Measurements from ENCODE around the gene MAN1A2. TPM values are rescaled to one million over a fixed set of nuclear protein-coding genes. Genes with fewer than 3 reads are reported as not detected.

MAN1A2 gene
- total RNA-seq, 1 donor from 2014 or later, result 31.8 TPM

GRCh38 chr1:117362986-117363385 is 4.3 kb upstream of the MAN1A2 start:
- H3K27me3 Mint-ChIP-seq (ENCODE audit: unreplicated experiment), result peaks cover 11% of the 10 kb centered on the region
- DNase-seq, result no peak
- H3K4me3 Mint-ChIP-seq (ENCODE audit: unreplicated experiment), result no peak overlapping the region
- peaks cover 9% of the 10 kb centered on the region for H3K9me3 Mint-ChIP-seq (ENCODE audit: unreplicated experiment)
- H3K27ac Mint-ChIP-seq (ENCODE audit: unreplicated experiment), result no peak overlapping the region
- no peak for TF ChIP-seq CTCF (IDR thresholded peaks at IDR 0.05; ENCODE audit: partially characterized antibody, unreplicated experiment)
- H3K36me3 Mint-ChIP-seq (ENCODE audit: unreplicated experiment), result peaks cover 5% of the 10 kb centered on the region
- peaks cover 9% of the 10 kb centered on the region for H3K4me1 Mint-ChIP-seq (ENCODE audit: low read depth, unreplicated experiment)

GRCh38 chr1:117363571-117364048 is 3.6 kb upstream of the MAN1A2 start:
- no peak overlapping the region for H3K4me3 Mint-ChIP-seq (ENCODE audit: unreplicated experiment)
- DNase-seq, result no peak
- H3K9me3 Mint-ChIP-seq (ENCODE audit: unreplicated experiment), result peaks cover 13% of the 10 kb centered on the region
- H3K27me3 Mint-ChIP-seq (ENCODE audit: unreplicated experiment), result peaks cover 15% of the 10 kb centered on the region
- no peak overlapping the region for H3K27ac Mint-ChIP-seq (ENCODE audit: unreplicated experiment)
- peaks cover 2% of the 10 kb centered on the region for H3K36me3 Mint-ChIP-seq (ENCODE audit: unreplicated experiment)
- no peak for TF ChIP-seq CTCF (IDR thresholded peaks at IDR 0.05; ENCODE audit: partially characterized antibody, unreplicated experiment)
- peaks cover 13% of the 10 kb centered on the region for H3K4me1 Mint-ChIP-seq (ENCODE audit: low read depth, unreplicated experiment)

GRCh38 chr1:117364240-117364639 is 3.0 kb upstream of the MAN1A2 start:
- Mint-ChIP-seq H3K9me3 (ENCODE audit: unreplicated experiment) (peaks cover 13% of the 10 kb centered on the region), H3K27me3 (ENCODE audit: unreplicated experiment) (peaks cover 15% of the 10 kb centered on the region), H3K4me1 (ENCODE audit: low read depth, unreplicated experiment) (peaks cover 18% of the 10 kb centered on the region), H3K36me3 (ENCODE audit: unreplicated experiment) (no peaks in the 10 kb centered on the region), H3K4me3 (ENCODE audit: unreplicated experiment) (no peak overlapping the region), H3K27ac (ENCODE audit: unreplicated experiment) (no peak overlapping the region)
- no peak for TF ChIP-seq CTCF (IDR thresholded peaks at IDR 0.05; ENCODE audit: partially characterized antibody, unreplicated experiment)
- DNase-seq, result no peak

GRCh38 chr1:117365350-117366176 is 1.7 kb upstream of the MAN1A2 start:
- no peak for TF ChIP-seq CTCF (IDR thresholded peaks at IDR 0.05; ENCODE audit: partially characterized antibody, unreplicated experiment)
- Mint-ChIP-seq H3K4me3 (ENCODE audit: unreplicated experiment) (peak overlapping the region; percentile 98), H3K27ac (ENCODE audit: unreplicated experiment) (peak overlapping the region; percentile 99), H3K9me3 (ENCODE audit: unreplicated experiment) (peaks cover 13% of the 10 kb centered on the region), H3K27me3 (ENCODE audit: unreplicated experiment) (peaks cover 15% of the 10 kb centered on the region), H3K4me1 (ENCODE audit: low read depth, unreplicated experiment) (peaks cover 20% of the 10 kb centered on the region), H3K36me3 (ENCODE audit: unreplicated experiment) (no peaks in the 10 kb centered on the region)
- DNase-seq, result no peak

All from glutamatergic neuron (in vitro differentiated cells).